NCI-H69 (cell line): ENCODE results near the gene MYO10.
"Not testable (repeated sequence)": the region's sequence is repeated elsewhere in the genome, so short reads cannot be mapped to it uniquely, and the experiment has no call there.

Source experiments
- DNase-seq: peaks from one replicate; lab custom pipeline; 2025; lab: John Stamatoyannopoulos, UW

The MYO10 gene

GRCh38 chr5:16740066-16740810, 195.8 kb downstream of the MYO10 start:
- peak; percentile 75 for DNase-seq

- not testable (repeated sequence) for DNase-seq
These were observed 197.7 kb downstream of the MYO10 start for GRCh38 chr5:16738393-16738792.

- DNase-seq: peak; percentile 87
These were observed 198.3 kb downstream of the MYO10 start for GRCh38 chr5:16737620-16738364.

- DNase-seq: peak; percentile 71
These were observed 198.9 kb downstream of the MYO10 start for GRCh38 chr5:16737209-16737608.

- DNase-seq: peak; percentile 99
These were observed 199.7 kb downstream of the MYO10 start for GRCh38 chr5:16736158-16736995.

GRCh38 chr5:16735101-16736060, 200.7 kb downstream of the MYO10 start:
- peak; percentile 48 for DNase-seq

GRCh38 chr5:16733331-16734006, 202.6 kb downstream of the MYO10 start:
- DNase-seq: peak; percentile 75

GRCh38 chr5:16732356-16732755, 203.7 kb downstream of the MYO10 start:
- peak; percentile 55 for DNase-seq

- DNase-seq: peak; percentile 92
These were observed 208.2 kb downstream of the MYO10 start for GRCh38 chr5:16727755-16728325.

GRCh38 chr5:16726538-16726946, 209.5 kb downstream of the MYO10 start:
- DNase-seq: peak; percentile 76

GRCh38 chr5:16725575-16725974, 210.5 kb downstream of the MYO10 start:
- no peak for DNase-seq

- no peak for DNase-seq
These were observed 212.3 kb downstream of the MYO10 start for GRCh38 chr5:16723821-16724220.

- DNase-seq: no peak
These were observed 214.0 kb downstream of the MYO10 start for GRCh38 chr5:16722097-16722495.

- peak; percentile 91 for DNase-seq
These were observed 214.7 kb downstream of the MYO10 start for GRCh38 chr5:16721151-16722096.

- DNase-seq: not testable (repeated sequence)
These were observed 218.1 kb downstream of the MYO10 start for GRCh38 chr5:16718036-16718435.

- peak; percentile 98 for DNase-seq
These were observed 222.6 kb downstream of the MYO10 start for GRCh38 chr5:16713386-16713928.

GRCh38 chr5:16712620-16713019, 223.5 kb downstream of the MYO10 start:
- DNase-seq: peak; percentile 49

- DNase-seq: peak; percentile 86
These were observed 223.9 kb downstream of the MYO10 start for GRCh38 chr5:16712178-16712577.
